Liver (tissue), 3 donors: ENCODE data around the gene SLK.

Experiments
- TAF1 ChIP-seq: conservative IDR thresholded peaks from 2 replicates; pipeline ENCODE4 v1.6.1; 2016; ENCODE audit warnings: antibody characterized with exemption, mild to moderate bottlenecking
- TF ChIP-seq, protein P1 (sequence below): fragments of 150-350 bp; IDR thresholded peaks from 2 replicates; pipeline ENCODE4 v1.5.1; 2017; ENCODE audit warnings: improper control_type of control experiment, low read depth, low read length; ENCODE audit not compliant: missing input control
- donor health status: healthy.
- donor health status: healthy.

DNA sequence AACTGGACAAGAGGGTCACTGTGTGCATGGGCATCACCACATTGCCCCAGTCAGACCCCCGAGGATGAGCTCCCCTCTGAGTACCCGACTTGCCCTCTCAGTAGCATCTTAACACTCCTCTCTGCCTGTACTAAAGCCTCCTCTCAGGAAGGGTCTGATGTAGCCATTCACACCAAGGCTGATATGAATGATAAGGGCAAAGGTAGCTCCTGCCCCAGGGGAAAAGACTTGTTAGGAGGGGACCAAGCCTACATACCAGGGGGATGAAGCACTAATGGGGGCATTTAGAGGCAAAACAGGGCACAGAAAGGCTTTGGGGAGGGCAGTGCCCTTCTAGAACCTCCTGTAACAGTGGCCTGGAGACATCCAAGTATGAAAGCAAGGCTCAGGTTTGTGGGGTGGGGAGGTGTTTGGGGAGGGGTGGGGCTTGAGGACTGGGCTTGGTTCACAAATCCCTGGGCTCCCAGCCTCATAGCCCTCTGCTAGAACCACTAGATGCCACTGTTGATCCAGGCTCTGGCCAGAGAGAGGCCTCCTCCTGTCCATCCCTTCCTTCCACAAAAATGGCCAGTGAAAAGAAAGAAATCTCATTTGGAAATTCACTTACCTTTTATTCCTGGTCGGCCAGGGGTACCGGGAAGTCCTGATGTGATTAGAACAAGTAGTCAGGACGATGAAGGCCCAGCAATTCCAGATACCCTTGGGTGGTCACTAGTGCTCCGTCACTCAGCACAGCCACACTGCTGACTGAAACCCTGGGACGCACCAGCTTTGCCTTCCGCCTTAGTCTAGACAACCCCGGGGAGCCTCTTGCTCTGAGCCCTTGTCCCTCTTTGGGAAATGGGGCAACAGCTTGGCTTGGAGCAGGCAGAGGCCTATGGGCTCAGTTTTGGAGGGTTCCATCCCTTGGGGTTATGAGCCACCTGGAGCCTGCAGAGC lies 78.5 kb downstream of the SLK start:
- TF ChIP-seq, protein P1, sequence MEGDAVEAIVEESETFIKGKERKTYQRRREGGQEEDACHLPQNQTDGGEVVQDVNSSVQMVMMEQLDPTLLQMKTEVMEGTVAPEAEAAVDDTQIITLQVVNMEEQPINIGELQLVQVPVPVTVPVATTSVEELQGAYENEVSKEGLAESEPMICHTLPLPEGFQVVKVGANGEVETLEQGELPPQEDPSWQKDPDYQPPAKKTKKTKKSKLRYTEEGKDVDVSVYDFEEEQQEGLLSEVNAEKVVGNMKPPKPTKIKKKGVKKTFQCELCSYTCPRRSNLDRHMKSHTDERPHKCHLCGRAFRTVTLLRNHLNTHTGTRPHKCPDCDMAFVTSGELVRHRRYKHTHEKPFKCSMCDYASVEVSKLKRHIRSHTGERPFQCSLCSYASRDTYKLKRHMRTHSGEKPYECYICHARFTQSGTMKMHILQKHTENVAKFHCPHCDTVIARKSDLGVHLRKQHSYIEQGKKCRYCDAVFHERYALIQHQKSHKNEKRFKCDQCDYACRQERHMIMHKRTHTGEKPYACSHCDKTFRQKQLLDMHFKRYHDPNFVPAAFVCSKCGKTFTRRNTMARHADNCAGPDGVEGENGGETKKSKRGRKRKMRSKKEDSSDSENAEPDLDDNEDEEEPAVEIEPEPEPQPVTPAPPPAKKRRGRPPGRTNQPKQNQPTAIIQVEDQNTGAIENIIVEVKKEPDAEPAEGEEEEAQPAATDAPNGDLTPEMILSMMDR = peak; percentile 76
- TF ChIP-seq TAF1 = no peak
